AG20443 (cell line): Measurements from ENCODE around the gene TM4SF18.
"Not testable (repeated sequence)": the region's sequence is repeated elsewhere in the genome, so short reads cannot be mapped to it uniquely, and the experiment has no call there.

ENCODE experiments used
- DNase-seq: peaks from one replicate; pipeline ENCODE4 v3.0.0; 2012; ENCODE audit warnings: low spot score, mixed read lengths

The TM4SF18 gene

GRCh38 chr3:149368674-149369497 lies 35.5 kb upstream of the TM4SF18 start:
- DNase-seq = no peak

DNA sequence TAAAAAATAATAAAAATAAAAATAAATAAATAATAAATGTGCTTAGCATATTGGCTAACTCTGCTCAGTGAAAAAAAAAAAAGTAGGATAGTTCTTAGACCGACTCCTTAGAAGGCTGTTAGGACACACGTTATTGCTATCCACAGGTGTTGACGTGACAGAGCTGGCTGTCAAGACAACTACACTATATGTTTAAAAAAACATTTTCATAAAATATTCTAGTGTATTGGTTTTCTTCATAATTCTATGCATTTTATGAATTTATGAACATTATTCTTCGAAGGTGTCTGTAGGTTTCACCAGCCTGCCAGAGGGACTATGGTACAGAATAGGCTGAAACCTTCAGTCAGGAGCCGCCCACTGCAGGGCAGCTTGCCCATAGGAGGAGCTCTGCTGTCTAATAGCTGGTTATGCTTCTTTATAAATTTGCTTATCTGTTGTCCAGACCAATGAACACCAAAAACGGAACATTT lies 34.8 kb upstream of the TM4SF18 start:
- no peak for DNase-seq

DNA sequence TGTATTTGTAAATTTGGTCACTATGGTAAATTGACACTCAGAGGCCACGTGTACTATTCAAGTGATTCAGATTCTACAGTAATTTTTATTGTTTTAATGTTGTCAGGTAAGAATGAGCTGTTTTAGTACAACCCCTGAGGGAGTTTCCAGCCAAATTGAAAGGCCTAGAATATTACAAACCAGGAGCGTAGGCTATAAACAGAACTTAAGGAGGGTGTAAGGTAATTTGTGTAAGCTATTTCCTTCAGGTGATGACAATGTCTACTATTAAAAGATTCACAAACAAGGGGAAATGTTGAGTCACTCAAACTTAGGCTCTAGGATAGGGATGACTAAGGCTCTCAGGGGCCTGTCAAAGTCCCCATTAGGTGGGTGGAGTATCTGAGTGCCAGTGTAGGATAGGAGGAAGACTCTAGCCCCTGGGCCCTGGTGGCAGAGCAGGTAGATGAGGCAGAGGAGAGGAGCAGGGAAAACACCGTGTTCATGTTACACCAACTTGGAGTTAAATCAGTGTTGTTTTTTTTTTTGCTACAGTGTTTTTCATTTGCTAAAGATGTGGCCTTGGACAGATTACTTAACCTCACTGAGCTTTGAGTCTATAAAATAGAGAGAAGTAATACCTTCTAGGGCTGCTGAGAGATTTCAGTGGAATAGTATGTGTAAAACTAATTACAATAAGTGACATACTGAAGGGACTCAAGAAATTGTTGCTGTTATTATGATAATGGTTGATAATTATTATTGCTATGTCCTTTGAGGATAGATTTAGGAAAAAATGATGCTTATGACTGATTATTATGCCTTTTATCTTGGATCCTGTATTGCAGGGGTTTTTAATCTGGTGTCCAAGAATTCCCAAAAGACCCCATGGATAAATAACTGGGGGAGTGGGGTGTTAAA lies 33.8 kb upstream of the TM4SF18 start:
- DNase-seq = no peak

DNA sequence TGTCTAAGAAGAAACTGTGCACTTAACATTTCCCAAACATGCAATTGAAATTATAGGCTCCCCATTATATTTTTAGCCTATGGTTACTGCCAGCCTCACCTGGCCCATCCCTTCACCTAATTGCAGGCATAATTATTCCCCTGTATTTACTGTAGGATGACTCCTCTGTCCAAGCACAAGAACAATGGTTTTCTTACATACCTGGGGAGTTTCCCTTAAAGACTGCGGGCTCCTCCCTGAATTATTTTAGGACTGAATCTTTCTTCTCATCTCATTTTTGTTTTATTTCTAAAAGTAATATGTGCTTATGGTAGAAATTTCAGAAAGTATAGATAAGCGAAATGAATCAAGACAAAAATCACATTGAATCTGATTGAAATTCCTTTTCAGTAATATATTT lies 32.6 kb upstream of the TM4SF18 start:
- DNase-seq = no peak

DNA sequence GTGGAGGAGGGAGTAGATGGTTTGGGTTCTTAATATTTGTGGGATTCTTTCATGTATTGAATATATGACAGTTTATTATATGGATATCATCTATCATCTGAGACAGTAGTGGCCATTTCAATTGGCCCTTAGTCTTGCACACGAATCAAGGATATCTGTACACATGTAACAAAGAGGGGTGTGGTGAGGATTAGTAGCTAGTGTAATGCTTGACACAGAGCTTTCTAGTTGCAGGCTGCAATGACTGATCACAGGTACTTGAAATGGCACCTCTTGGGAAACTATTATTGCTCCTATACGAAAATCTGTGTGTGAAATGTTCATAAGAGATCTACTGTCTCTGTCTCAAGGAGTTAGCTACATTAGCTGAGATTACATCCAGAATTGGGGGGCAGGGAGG lies 31.2 kb upstream of the TM4SF18 start:
- DNase-seq = no peak

DNA sequence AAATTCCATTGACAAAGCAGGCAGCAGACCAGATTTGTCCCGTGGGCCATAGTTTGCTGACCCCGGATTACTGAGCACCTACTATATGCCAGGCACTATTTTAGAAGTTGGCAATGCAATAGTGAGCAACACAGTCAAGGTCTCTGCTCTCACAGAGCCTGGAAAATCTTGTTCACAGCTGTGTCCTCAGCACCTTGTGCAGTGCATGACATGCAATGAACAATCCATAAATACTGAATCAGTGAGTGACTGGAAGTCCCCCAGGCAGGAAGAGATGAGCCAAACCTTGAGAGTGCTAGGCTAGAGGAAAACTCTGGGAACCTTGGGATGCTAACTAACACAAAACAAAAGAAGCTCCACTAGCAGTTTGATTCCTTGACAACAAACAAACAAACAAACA lies 29.6 kb upstream of the TM4SF18 start:
- peak; percentile 29 for DNase-seq

DNA sequence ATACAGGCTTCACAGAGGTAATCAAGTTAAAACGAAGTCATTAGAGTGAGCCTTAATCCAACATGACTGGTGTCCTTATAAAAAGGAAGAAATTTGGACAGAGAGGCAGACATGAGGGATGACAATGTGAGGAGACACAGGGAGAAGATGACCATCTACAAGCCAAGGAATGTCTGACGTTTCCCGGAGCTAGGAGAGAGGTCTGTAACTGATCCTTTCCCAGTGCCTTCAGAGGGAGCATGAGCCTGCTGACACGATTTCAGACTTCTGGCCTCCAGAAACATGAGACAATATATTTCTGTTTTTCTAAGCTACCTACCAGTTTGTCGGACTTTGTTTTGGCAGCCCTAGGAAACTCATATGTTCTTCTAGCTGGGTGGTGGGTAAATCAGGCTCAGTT lies 28.9 kb upstream of the TM4SF18 start:
- DNase-seq = no peak

GRCh38 chr3:149356630-149357029 lies 23.2 kb upstream of the TM4SF18 start:
- DNase-seq = no peak

GRCh38 chr3:149356044-149356592 lies 22.7 kb upstream of the TM4SF18 start:
- DNase-seq = no peak

DNA sequence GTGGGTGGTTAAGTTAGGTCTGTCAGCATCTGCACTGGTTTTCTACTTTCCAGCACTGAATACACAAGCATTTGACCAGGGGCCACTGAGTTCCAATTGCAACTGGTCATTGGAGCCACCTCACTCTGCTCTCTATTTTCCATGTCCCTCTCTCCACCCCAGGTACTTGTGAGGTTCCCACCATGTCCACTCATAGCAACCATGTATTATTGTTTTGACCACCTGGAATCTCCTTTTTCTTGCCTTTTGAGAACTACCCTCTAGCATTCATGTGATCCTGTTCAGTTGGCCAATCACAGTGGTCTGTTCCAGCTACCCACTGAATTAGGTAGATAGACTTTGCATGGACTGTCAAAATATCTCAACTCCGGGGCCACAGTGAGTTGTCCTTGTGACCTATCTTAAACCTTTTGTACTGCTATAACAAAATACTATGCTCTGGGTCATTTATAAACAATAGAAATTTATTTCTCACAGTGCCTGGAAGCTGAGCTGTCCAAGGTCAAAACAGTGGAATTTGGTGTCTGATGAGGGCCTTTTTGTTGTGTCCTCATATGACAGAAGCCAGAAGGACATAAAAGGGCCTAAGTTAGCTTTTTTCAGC lies 20.2 kb upstream of the TM4SF18 start:
- no peak for DNase-seq

GRCh38 chr3:149352556-149352955 lies 19.1 kb upstream of the TM4SF18 start:
- peak; percentile 88 for DNase-seq

- DNase-seq = no peak
Observed at GRCh38 chr3:149343951-149344350, 10.5 kb upstream of the TM4SF18 start.

DNA sequence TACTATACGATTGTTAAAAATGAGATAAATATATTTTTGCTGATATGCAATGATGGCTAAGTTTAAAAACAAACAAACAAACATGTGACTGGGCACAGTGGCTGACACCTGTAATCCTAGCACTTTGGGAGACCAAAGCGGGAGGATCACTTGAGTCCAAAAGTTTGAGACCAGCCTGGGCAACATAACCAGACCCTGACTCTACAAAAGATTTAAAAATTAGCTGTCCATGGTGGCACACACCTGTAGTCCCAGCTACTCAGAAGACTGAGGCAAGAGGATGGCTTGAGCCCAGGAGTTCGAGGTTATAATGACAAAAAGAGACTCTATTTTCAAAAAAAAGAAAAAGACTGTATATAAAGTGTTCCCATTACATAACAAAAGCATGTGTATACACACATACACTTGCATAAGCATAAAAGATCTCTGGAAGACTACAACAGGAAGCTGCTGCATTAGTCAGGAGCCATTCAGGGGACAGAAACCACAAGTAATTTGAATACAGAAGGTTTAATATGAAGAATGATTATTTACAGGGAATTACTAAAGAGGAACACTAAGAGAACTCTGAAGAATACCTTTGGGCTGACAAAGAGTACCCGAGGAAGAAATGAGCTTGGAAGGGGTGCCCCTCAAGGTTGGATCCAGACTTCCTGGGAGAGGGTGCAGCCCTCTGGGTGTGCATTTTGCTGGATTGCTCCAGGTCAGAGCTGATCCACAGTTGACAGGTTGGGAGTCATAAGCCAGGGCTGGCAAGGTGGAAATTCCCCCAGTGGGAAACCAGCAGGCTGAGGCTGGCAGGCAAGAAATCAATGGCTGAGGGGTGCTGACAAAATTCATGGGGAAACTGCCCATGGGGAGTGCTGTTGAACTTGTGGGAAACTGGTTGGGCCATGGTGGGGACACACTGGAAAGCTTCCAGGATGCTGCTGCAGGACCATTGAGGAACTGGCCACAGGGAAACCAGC lies 9.3 kb upstream of the TM4SF18 start:
- DNase-seq = peak; percentile 56

DNA sequence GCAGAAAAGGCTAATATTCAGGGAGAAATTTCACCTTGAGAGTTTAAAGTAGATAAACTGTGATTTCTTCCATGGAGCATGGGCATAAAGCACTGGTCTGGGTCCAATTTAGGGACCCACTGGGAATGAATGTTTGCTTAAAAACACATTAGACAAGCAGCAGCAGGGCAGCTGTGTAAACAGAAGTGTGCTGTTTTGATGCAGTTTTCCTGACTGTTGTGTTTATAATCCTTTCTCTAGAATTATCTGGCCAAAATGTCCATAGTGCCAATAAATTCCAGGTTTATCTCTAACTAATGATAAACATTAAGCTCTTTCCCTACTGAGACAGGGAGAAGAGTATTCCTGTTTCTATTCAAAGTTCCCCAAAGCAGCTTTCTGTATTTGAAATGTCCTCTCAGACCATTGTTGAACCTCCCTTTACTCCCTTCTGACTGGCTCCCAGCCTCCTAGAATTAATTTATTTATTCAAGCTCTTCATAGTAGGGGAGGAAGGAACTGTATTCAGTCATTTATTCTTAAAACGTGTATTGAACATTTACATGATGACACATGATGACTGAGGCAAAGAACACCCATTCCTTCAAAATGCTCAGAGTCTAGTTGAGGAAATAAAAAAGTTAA lies 7.0 kb upstream of the TM4SF18 start:
- no peak for DNase-seq

DNA sequence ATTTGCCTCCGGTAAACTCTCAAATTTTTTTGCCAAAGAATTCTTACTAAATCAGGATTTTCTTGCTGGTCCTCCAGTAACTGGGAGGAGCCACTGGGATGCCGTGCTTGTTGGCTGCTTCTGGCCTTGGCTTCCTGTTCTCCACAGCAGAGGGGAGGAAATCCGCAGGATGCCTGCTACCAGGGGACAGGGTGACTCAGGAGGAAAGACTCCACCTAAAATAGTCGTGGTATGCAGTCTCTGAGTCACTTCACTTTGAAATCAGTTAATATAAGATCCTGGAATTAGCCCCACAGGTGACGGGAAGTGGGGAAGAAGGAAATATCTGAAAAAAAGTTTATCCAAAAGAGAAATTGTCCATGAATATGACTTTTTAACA lies 6.5 kb upstream of the TM4SF18 start:
- DNase-seq = peak; percentile 94

- not testable (repeated sequence) for DNase-seq
Observed at GRCh38 chr3:149337486-149337885, 4.0 kb upstream of the TM4SF18 start.

DNA sequence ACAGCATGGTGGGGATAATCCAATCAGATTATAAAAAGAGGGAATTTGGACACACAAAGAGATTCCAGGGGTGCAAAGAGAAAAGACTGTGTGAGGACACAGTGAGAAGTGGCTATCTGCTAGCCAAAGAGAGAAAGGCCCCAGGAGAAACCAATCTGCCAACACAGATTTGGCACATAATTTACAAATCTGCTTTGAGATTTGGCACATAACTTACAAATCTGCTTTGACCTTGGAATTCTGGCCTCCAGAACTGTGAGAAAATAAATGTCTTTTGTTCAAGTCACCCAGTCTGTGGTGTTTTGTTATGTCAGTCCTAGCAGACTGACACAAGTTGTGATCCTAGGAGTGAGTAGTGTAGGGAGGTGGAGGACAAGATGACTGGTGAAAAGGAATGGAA lies 3.5 kb upstream of the TM4SF18 start:
- DNase-seq = no peak

- DNase-seq = no peak
Observed at GRCh38 chr3:149332771-149333170, 665 bp downstream of the TM4SF18 start.

GRCh38 chr3:149332227-149332765 lies 1.1 kb downstream of the TM4SF18 start:
- DNase-seq = no peak

DNA sequence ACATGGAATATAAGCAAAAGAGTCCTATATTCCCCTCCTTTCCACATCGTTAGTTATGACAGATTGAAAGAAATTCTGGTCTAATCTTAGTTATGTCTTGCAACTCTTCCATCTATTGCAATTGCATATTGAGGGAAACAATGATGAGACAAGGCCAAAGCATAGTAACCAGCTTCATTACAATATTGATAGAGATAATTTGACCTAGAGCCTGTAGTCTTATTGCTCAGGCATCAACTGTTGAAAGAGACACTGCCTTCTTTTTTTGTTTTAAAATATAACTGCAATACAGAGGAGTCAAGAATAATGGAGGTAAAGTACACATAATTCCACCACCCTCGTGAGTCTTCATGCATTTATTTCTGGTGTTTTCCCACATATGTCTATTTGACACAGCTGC lies 2.0 kb downstream of the TM4SF18 start:
- no peak for DNase-seq
